Measurements from ENCODE around the gene ASCL3.
"Not testable (repeated sequence)": the region's sequence is repeated elsewhere in the genome, so short reads cannot be mapped to it uniquely, and the experiment has no call there.

ASCL3 gene

DNA sequence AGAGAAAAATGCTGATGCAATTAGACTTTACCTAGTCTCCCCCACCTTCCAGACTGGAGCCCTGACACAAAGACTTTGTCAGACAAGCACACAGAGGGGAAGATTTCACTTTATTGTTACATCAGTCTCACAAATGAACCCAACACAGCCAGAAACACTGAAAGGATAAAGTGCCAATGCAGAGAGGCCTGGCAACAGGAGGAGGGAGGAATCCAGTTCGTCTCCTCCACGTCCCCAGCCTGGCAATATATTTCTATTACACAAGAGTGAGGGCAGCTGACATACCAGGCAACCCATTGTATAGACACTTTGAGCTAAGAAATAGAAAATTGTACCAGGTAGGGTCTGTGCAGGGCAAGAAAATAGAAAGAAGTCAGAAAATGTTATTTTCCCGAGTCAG lies 37.7 kb upstream of the ASCL3 start:
- Histone ChIP-seq H3K27ac (no peak overlapping the region), H3K4me3 (no peak overlapping the region)
- DNase-seq (ENCODE audit: low spot score): no peak
- TF ChIP-seq, protein P1, sequence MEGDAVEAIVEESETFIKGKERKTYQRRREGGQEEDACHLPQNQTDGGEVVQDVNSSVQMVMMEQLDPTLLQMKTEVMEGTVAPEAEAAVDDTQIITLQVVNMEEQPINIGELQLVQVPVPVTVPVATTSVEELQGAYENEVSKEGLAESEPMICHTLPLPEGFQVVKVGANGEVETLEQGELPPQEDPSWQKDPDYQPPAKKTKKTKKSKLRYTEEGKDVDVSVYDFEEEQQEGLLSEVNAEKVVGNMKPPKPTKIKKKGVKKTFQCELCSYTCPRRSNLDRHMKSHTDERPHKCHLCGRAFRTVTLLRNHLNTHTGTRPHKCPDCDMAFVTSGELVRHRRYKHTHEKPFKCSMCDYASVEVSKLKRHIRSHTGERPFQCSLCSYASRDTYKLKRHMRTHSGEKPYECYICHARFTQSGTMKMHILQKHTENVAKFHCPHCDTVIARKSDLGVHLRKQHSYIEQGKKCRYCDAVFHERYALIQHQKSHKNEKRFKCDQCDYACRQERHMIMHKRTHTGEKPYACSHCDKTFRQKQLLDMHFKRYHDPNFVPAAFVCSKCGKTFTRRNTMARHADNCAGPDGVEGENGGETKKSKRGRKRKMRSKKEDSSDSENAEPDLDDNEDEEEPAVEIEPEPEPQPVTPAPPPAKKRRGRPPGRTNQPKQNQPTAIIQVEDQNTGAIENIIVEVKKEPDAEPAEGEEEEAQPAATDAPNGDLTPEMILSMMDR (IDR thresholded peaks at IDR 0.05): no peak

DNA sequence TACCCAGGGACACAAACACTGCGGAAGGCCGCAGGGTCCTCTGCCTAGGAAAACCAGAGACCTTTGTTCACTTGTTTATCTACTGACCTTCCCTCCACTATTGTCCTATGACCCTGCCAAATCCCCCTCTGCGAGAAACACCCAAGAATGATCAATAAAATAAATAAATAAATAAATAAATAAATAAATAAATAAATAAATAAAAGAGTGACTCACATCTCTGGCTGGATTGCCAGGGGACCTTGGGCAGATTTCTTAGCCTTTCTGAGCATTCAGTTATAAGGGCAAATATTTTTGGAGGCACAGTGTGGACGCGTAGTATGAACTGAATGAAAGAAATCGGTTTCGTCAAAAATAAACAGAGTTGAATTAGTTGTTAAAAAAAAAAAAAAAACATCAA lies 36.5 kb upstream of the ASCL3 start:
- not testable (repeated sequence) for H3K27ac ChIP-seq; DNase-seq (ENCODE audit: low spot score); H3K4me3 ChIP-seq

DNA sequence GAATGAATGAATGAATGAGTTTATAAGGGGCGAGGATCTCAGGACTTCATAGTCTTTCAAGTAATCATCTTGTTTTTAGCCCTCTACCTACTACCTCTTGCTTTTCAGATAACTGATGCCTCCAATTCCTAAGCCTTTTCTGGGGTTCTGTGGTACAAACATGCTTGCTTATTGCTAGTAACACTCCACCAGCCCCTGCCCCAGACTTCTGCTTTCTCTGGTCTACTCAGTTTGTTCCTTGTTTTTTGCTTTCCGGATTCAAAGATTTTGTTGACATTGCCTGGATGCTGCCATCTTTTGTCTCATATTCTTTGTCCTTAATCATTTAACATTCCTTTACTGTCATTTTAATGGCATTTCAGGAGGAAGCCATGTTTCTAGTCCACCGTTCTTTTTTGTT lies 30.3 kb upstream of the ASCL3 start:
- Histone ChIP-seq H3K4me3 (no peak overlapping the region), H3K27ac (no peak overlapping the region)
- no peak for DNase-seq (ENCODE audit: low spot score)
- TF ChIP-seq, protein P1 (IDR thresholded peaks at IDR 0.05): no peak

DNA sequence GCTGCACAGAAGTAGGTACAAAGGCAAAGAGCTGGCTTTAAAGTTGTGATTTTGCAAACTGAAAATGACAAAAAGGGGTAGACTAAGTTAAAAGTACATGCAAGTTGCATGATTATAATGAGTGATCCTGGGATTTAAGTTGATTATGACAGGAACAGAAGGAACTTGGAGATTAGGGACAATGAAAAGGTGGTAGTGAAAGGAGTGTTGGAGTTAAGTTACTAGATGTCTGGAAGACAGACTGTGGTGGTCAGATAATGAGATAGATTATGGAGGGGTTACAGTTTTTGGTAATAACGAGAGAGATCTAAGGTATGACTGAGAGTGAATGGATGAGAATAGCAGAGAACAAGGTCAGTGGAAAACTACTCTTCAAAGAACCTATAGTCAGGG lies 29.1 kb upstream of the ASCL3 start:
- H3K4me3 ChIP-seq: no peak overlapping the region
- no peak overlapping the region for H3K27ac ChIP-seq
- DNase-seq (ENCODE audit: low spot score): no peak
- TF ChIP-seq, protein P1 (IDR thresholded peaks at IDR 0.05): no peak

DNA sequence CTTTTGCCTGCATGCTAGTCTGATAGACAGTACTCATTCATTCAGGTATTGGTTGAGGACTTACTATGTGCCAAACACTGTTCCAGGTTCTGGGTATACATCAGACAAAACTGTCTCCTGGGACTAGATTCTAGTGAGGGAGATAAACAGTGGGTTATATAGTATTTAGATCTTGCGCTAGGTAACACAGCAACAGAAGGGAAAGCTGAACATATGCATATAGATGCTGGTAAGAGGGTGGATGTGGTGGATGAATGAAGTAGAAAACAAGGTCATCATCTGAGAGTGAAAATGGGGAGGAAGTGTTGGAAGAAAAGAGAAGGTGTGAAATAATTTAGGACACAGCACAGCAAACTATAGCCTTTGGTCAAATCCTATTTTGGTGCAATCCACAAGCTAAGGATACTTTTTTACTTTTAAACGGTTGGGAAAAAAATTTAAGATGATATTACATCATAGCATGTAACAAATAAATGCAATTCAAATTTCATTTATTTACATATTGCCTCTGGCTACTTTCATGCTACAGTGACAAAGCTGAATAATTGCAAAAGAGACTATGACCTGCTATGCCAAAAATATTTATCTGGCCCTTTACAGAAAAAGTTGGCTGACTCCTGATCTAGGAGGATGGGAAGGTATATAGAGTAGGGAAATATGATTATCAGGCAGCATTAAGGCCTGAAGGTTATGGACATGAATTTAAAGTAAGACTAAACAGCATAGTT lies 28.5 kb upstream of the ASCL3 start:
- TF ChIP-seq, protein P1 (IDR thresholded peaks at IDR 0.05): no peak
- Histone ChIP-seq H3K27ac (no peak overlapping the region), H3K4me3 (no peak overlapping the region)
- DNase-seq (ENCODE audit: low spot score): no peak

DNA sequence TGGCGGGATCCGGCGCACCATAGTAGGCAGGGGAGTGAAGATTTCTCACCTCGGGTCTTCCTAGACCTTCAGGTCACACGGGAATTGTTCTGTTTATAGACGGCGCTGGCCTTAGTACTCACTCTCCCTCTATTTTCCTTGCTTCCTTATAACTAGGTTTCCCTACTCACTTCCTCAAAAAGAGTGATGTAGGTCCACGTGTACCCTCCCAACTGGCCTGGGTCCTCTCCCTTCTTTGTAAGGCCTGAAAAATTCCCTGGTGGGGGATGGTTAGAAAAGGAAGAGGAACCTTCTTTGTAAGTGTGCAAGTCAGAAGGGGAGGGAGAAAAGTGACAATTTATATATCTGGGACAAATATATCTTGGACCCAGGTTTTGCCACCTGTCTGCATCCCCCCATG lies 24.4 kb upstream of the ASCL3 start:
- Histone ChIP-seq H3K4me3 (no peak overlapping the region), H3K27ac (no peak overlapping the region)
- DNase-seq (ENCODE audit: low spot score): no peak
- TF ChIP-seq, protein P1 (IDR thresholded peaks at IDR 0.05): no peak

DNA sequence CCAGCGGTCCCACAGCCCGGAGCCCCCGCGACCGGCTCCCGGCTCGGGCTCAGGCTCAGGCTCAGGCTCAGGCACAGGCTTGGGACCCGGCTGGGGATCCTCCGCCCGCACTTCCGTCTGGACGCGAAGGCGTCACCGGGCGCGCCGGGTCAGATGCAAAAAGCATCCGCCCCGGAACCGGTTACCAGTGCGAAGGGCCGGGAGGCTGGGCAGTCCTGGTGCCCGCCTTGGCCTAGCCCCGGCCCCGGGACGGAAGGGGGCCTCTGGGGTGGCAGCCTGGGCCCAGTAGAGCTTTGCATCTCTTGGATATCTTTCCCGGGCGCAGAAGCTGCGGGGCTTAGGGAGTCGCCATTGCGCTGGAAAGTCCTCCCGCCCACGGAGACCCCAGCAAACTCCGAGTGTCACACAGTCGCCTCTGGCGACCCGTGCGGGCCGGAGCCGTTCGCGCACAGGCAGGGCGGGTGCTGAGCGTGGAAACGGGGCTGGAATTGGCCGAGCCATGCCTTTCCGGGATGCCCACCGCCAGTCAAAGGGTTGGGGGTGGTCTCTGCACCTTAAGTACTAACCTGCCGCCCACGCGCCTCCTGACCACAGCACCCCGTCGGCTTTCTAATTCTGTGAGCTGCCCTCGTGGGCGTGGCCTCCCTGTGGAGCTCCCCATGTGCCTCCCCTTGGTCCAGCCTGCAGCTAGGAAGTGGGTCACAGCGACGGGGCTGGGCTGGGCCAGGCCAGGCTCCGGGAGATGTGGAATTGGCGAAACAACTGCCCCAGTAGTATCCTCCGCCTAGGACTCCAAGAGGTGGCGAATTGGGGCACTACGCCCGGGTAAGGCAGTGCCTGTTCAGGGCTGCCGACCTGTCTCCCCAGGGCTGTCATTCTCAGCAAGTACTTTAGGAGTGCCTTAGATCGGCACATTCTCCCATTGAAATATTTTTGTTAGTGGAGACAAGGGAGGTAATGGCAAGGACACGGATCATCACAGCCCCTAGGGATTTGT lies 21.8 kb upstream of the ASCL3 start, which contains the start of gene TMEM9B:
Gene TMEM9B (minus strand): TSS at position 119 of the 997 bp plus-strand sequence. CDS start 129 bp downstream, outside the sequence.
- Histone ChIP-seq H3K4me3 (peak within 1 kb of the TSS; percentile 95), H3K27ac (peak within 1 kb of the TSS; percentile 95 to 99)
- DNase-seq (ENCODE audit: low spot score): peak; percentile 95
- TF ChIP-seq, protein P1 (IDR thresholded peaks at IDR 0.05): no peak

Measured in coronary artery (tissue), 2 donors.